ENCODE results near the gene BCAS1.

DNA sequence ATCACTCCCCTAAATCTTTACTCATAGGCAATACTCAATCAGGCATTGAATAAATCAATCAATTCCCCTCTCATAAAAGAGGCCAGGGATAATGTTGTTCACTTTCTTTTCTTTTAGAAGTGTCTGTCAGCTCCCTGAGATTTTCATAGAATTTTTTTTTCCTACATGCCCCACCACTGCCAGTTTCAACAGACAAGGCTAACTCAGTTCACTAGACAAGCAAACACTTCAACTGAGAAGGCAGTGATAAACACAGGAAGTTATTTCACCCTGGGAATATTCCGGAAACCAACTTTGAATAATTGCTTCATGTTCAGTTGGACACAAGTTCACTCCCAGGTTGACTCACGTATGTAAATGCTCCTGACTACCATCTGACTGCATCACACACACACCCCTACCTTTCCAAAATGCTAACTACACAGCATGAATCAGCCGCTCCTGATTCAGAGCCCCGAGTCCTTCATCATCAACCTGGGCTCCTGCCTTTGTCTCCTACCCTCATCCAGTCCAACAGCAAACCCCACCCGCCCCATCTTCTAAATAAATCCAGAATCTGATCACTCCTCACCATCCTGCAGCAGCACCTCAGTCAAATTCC is 143.9 kb downstream of the BCAS1 start:
- TF ChIP-seq, protein P1, sequence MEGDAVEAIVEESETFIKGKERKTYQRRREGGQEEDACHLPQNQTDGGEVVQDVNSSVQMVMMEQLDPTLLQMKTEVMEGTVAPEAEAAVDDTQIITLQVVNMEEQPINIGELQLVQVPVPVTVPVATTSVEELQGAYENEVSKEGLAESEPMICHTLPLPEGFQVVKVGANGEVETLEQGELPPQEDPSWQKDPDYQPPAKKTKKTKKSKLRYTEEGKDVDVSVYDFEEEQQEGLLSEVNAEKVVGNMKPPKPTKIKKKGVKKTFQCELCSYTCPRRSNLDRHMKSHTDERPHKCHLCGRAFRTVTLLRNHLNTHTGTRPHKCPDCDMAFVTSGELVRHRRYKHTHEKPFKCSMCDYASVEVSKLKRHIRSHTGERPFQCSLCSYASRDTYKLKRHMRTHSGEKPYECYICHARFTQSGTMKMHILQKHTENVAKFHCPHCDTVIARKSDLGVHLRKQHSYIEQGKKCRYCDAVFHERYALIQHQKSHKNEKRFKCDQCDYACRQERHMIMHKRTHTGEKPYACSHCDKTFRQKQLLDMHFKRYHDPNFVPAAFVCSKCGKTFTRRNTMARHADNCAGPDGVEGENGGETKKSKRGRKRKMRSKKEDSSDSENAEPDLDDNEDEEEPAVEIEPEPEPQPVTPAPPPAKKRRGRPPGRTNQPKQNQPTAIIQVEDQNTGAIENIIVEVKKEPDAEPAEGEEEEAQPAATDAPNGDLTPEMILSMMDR (IDR thresholded peaks at IDR 0.05; ENCODE audit: insufficient read depth, low read length): no peak
- TF ChIP-seq POLR2AphosphoS5 (IDR thresholded peaks at IDR 0.05; ENCODE audit: low read depth): no peak
- no peak; the same call in 1 of the 2 replicates for TF ChIP-seq GABPA (IDR thresholded peaks at IDR 0.05; ENCODE audit: low read depth)
